Endodermal cell (in vitro differentiated cells): ENCODE data around the gene GREB1. TPM values are rescaled to one million over a fixed set of nuclear protein-coding genes. Genes with fewer than 3 reads are reported as not detected.

Source experiments
- DNase-seq: peaks from one replicate; pipeline ENCODE4 v3.0.0-alpha.2; 2017
- H3K27ac ChIP-seq: 2 replicates; pipeline ENCODE4 v1.5.1; 2013; ENCODE audit warnings: mild to moderate bottlenecking, low read depth, low read length, moderate library complexity
- H3K27me3 ChIP-seq: 2 replicates; pipeline ENCODE4 v1.6.1; 2013; ENCODE audit warnings: mild to moderate bottlenecking, low read length, moderate library complexity; ENCODE audit not compliant: insufficient read depth, control insufficient read depth, poor library complexity, severe bottlenecking
- H3K36me3 ChIP-seq: 2 replicates; pipeline ENCODE4 v1.7.0; 2013; ENCODE audit warnings: mild to moderate bottlenecking, low read length, moderate library complexity; ENCODE audit not compliant: control insufficient read depth, insufficient read depth
- H3K4me1 ChIP-seq: one replicate; pipeline ENCODE4 v1.7.0; 2013; ENCODE audit warnings: low read length; ENCODE audit not compliant: control insufficient read depth, insufficient read depth
- H3K4me3 ChIP-seq: 2 replicates; pipeline ENCODE4 v1.5.1; 2013; ENCODE audit warnings: mild to moderate bottlenecking, low read length, moderate library complexity
- H3K9ac ChIP-seq: 2 replicates; pipeline ENCODE4 v1.6.1; 2013; ENCODE audit warnings: mild to moderate bottlenecking, low read length, moderate library complexity; ENCODE audit not compliant: poor library complexity, severe bottlenecking; ENCODE audit errors: extremely low read depth
- H3K9me3 ChIP-seq: 2 replicates; pipeline ENCODE4 v1.6.1; 2013; ENCODE audit warnings: mild to moderate bottlenecking, low read length, moderate library complexity; ENCODE audit not compliant: control insufficient read depth
- H3K27ac Mint-ChIP-seq: 2 replicates; pipeline ENCODE4 v1.8.0; 2020; ENCODE audit warnings: mixed read lengths
- H3K27me3 Mint-ChIP-seq: 2 replicates; pipeline ENCODE4 v1.8.0; 2021; ENCODE audit warnings: mild to moderate bottlenecking, mixed read lengths; ENCODE audit not compliant: insufficient read depth
- H3K36me3 Mint-ChIP-seq: 2 replicates; pipeline ENCODE4 v1.8.0; 2020; ENCODE audit warnings: low read depth, mixed read lengths
- H3K4me1 Mint-ChIP-seq: 2 replicates; pipeline ENCODE4 v1.8.0; 2020; ENCODE audit warnings: mixed read lengths
- H3K4me3 Mint-ChIP-seq: 2 replicates; pipeline ENCODE4 v1.8.0; 2020; ENCODE audit warnings: mild to moderate bottlenecking, moderate library complexity, mixed read lengths
- H3K9me3 Mint-ChIP-seq: 2 replicates; pipeline ENCODE4 v1.8.0; 2020; ENCODE audit warnings: mild to moderate bottlenecking, mixed read lengths
- CTCF ChIP-seq: fragments of 200-600 bp; sonication (generic); conservative IDR thresholded peaks from 2 replicates; pipeline ENCODE4 v1.5.0; 2021; ENCODE audit warnings: antibody characterized with exemption, mild to moderate bottlenecking
- WGBS, 2 experiments: methylation state at CpG; one replicate each; pipeline versions ENCODE4 v1.1.5 to v1.1.7; 2013; ENCODE audit warnings: missing lambda C conversion rate in 2 of 2, mixed read lengths in 1 of 2; ENCODE audit not compliant: insufficient coverage in 1 of 2, insufficient read length in 1 of 2; 5-methylcytosine and 5-hydroxymethylcytosine counted together
- total RNA-seq, 2 donors: library from RNA; stranded (reverse); fragmentation: NEBNext Ultra II Directional in 1 of 2; extraction: Animal tissue kit (Norgen Biotek cat#: 25700) in 1 of 2; gene quantifications; 2 replicates in 1 of 2; 3 replicates in 1 of 2; pipeline ENCODE4 v1.2.1, GENCODE V29; 2021

GREB1 gene
- total RNA-seq, 2 donors from 2014 or later = 86.4 to 106 TPM

GRCh38 chr2:11611251-11611650, 77.4 kb downstream of the GREB1 start:
- no peaks in the 10 kb centered on the region for H3K4me1 Mint-ChIP-seq
- Histone ChIP-seq H3K36me3 (peaks cover 88% of the 10 kb centered on the region), H3K4me3 (no peak overlapping the region), H3K27ac (no peak overlapping the region), H3K9me3 (no peaks in the 10 kb centered on the region), H3K9ac (no peak overlapping the region), H3K27me3 (no peaks in the 10 kb centered on the region), H3K4me1 (no peaks in the 10 kb centered on the region)
- H3K27me3 Mint-ChIP-seq = no peaks in the 10 kb centered on the region
- TF ChIP-seq CTCF = no peak
- no peaks in the 10 kb centered on the region for H3K9me3 Mint-ChIP-seq
- peaks cover 79% of the 10 kb centered on the region for H3K36me3 Mint-ChIP-seq
- 96 to 100% methylated on average over 5 of the region's 5 CpGs for WGBS, 2 experiments
- no peak overlapping the region for H3K4me3 Mint-ChIP-seq
- no peak for DNase-seq
- H3K27ac Mint-ChIP-seq = no peak overlapping the region

- Mint-ChIP-seq H3K27ac (peak overlapping the region; percentile 68), H3K36me3 (peaks cover 87% of the 10 kb centered on the region), H3K4me1 (no peaks in the 10 kb centered on the region), H3K4me3 (no peak overlapping the region), H3K9me3 (no peaks in the 10 kb centered on the region), H3K27me3 (no peaks in the 10 kb centered on the region)
- Histone ChIP-seq H3K36me3 (peaks cover 94% of the 10 kb centered on the region), H3K27ac (no peak overlapping the region), H3K27me3 (no peaks in the 10 kb centered on the region), H3K9me3 (no peaks in the 10 kb centered on the region), H3K4me3 (no peak overlapping the region), H3K9ac (no peak overlapping the region), H3K4me1 (no peaks in the 10 kb centered on the region)
- TF ChIP-seq CTCF = no peak
- no peak for DNase-seq
- WGBS, 2 experiments = 94 to 100% methylated on average over 8 to 20 of the region's 20 CpGs
Observed at GRCh38 chr2:11612553-11613215, 78.8 kb downstream of the GREB1 start.

GRCh38 chr2:11613297-11613696, 79.5 kb downstream of the GREB1 start:
- H3K4me1 Mint-ChIP-seq = no peaks in the 10 kb centered on the region
- H3K27ac Mint-ChIP-seq = no peak overlapping the region
- Histone ChIP-seq H3K9me3 (no peaks in the 10 kb centered on the region), H3K9ac (no peak overlapping the region), H3K27ac (no peak overlapping the region), H3K36me3 (peaks cover 90% of the 10 kb centered on the region), H3K4me1 (no peaks in the 10 kb centered on the region), H3K27me3 (no peaks in the 10 kb centered on the region), H3K4me3 (no peak overlapping the region)
- no peak overlapping the region for H3K4me3 Mint-ChIP-seq
- 88 to 95% methylated on average over 4 to 5 of the region's 5 CpGs for WGBS, 2 experiments
- TF ChIP-seq CTCF = no peak
- no peaks in the 10 kb centered on the region for H3K9me3 Mint-ChIP-seq
- peaks cover 83% of the 10 kb centered on the region for H3K36me3 Mint-ChIP-seq
- no peaks in the 10 kb centered on the region for H3K27me3 Mint-ChIP-seq
- DNase-seq = no peak
